Ishikawa (cell line): Measurements from ENCODE around the gene RASAL3.

ENCODE experiments used
- CEBPB ChIP-seq: IDR thresholded peaks from 2 replicates; pipeline ENCODE4 v1.6.1; 2012
- CREB1 ChIP-seq: IDR thresholded peaks from 2 replicates; pipeline ENCODE4 v1.6.1; 2012; ENCODE audit warnings: low read depth
- EGR1 ChIP-seq: IDR thresholded peaks from 2 replicates; pipeline ENCODE4 v1.6.1; 2012
- EP300 ChIP-seq: IDR thresholded peaks from 2 replicates; pipeline ENCODE4 v1.6.1; 2012; ENCODE audit warnings: borderline replicate concordance
- FOXM1 ChIP-seq: IDR thresholded peaks from 2 replicates; pipeline ENCODE4 v1.6.1; 2012; ENCODE audit warnings: low read depth, borderline replicate concordance
- NFIC ChIP-seq: IDR thresholded peaks from 2 replicates; pipeline ENCODE4 v1.6.1; 2012
- RAD21 ChIP-seq: IDR thresholded peaks from 2 replicates; pipeline ENCODE4 v1.6.1; 2012; ENCODE audit warnings: low read depth
- REST ChIP-seq: IDR thresholded peaks from 2 replicates; pipeline ENCODE4 v1.6.1; 2012; ENCODE audit warnings: low read depth, mild to moderate bottlenecking
- TAF1 ChIP-seq: IDR thresholded peaks from 2 replicates; pipeline ENCODE4 v1.6.1; 2012; ENCODE audit warnings: low read depth, mild to moderate bottlenecking
- TCF12 ChIP-seq: IDR thresholded peaks from 2 replicates; pipeline ENCODE4 v1.6.1; 2012; ENCODE audit warnings: low read depth
- TEAD4 ChIP-seq: IDR thresholded peaks from 2 replicates; pipeline ENCODE4 v1.6.1; 2012
- USF1 ChIP-seq: IDR thresholded peaks from 2 replicates; pipeline ENCODE4 v1.6.1; 2012
- YY1 ChIP-seq: IDR thresholded peaks from 2 replicates; pipeline ENCODE4 v1.6.1; 2012; ENCODE audit warnings: low read depth
- ZBTB7A ChIP-seq: IDR thresholded peaks from 2 replicates; pipeline ENCODE4 v1.6.1; 2012; ENCODE audit warnings: low read depth
- TF ChIP-seq, protein P1 (sequence below): IDR thresholded peaks from 2 replicates; pipeline ENCODE4 v1.6.1; 2012

Gene RASAL3

DNA sequence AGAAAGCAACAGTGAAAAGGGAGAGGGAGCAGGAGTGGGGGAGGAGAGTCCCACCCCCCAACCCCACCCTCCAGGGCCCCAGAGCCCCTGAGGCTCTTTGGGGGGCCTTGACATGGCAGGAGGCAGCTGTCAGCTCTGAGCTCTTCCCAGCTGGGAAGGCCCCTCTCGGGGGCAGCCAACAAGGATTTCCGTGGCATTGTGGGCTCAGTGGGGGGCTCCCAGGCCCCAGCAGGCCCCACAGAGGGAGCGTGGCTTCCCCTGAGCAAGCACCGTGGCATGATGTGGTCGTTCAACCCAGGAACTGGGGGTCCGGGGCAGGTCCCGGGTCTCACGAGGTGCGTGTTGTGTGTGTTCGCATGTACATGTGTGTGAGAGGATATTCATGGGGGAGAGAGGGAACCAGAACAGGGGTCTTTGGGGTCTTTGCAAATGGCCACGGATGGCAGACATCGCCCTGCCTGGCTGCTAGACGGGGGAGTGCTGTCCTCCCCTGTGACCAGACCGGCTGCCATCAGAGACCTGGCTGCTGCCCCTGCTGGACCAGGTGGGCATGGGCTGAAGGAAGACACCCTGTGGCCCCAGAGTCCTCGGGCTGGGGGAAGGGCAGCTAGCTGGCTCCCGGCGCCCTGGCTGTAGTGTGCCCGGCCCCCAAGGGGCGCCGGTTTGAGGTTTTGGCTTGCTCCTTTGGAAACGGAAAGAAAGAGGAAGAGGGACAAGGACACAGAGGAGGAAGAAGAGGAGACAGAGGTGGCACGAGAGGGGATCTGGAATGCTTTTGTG lies 41.9 kb downstream of the RASAL3 start:
- TF ChIP-seq YY1: no peak
- TF ChIP-seq, protein P1, sequence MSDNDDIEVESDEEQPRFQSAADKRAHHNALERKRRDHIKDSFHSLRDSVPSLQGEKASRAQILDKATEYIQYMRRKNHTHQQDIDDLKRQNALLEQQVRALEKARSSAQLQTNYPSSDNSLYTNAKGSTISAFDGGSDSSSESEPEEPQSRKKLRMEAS: no peak
- no peak for TF ChIP-seq NFIC
- TF ChIP-seq EP300: no peak
- TF ChIP-seq CREB1: no peak
- TF ChIP-seq ZBTB7A: no peak
- TF ChIP-seq CEBPB: no peak
- TF ChIP-seq RAD21: no peak
- no peak for TF ChIP-seq REST
- no peak for TF ChIP-seq USF1
- no peak for TF ChIP-seq TCF12
- TF ChIP-seq EGR1: no peak
- TF ChIP-seq FOXM1: no peak
- no peak for TF ChIP-seq TEAD4
- TF ChIP-seq TAF1: no peak

DNA sequence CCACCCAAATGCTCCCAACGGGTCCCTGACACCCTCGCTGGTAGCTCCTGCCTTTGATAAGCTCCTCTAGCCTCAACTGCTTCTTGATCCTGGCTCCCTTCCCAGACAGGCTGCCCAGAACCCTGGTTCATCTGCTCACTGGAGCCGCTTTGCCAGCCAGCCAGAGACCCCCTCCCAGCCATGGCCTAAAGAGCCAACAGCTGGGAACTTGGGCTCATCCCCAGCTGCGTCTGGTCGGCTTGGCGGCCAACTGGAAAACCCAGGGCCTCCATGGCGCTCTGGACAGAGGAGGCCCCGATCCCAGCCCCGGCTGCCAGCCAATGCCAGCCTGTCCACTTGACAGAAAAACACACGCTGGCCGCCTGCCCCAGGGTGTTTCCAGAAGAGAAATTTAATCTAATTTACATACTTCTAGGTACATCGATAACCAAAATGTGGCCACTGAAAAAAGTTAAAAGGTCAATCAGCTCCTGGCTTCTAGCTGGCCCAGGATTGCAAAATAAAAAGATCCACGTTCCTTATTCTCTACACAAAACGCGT lies 42.6 kb downstream of the RASAL3 start:
- TF ChIP-seq TEAD4 (no peak), USF1 (no peak), REST (no peak), TCF12 (no peak), EGR1 (no peak), TAF1 (no peak), CREB1 (no peak), NFIC (no peak), RAD21 (no peak), FOXM1 (no peak), EP300 (no peak), ZBTB7A (no peak)

DNA sequence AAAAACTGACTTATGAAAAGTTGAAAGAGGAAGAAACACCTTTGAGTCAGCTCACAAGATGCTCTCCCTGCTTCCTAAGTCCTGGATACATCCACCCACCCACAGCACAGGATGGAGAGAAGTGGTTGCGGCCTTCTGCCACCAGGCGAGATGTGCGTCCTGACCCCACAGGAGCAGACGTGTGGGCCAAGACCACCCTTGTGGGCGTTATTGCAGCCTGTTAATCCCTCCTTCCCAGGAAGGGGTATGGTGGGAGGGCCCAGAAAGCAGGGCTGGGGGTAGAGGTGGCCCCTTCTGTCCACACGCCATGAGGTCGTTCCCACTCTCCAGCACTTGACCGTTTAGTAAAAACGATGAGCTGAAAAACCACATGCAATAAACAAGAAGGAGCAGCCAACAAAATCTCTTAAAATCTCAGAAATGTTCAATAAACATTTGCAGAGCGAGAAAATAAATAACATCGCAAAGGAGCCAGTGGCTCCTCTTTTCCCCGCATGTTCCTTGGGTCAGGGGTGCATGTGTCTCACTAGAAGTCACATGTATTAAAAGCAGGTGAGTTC lies 43.1 kb downstream of the RASAL3 start:
- no peak for TF ChIP-seq REST
- no peak for TF ChIP-seq EGR1
- TF ChIP-seq CREB1: no peak
- no peak for TF ChIP-seq NFIC
- TF ChIP-seq RAD21: no peak
- no peak for TF ChIP-seq CEBPB
- no peak for TF ChIP-seq EP300
- TF ChIP-seq TCF12: no peak
- no peak for TF ChIP-seq FOXM1
- no peak for TF ChIP-seq TEAD4

DNA sequence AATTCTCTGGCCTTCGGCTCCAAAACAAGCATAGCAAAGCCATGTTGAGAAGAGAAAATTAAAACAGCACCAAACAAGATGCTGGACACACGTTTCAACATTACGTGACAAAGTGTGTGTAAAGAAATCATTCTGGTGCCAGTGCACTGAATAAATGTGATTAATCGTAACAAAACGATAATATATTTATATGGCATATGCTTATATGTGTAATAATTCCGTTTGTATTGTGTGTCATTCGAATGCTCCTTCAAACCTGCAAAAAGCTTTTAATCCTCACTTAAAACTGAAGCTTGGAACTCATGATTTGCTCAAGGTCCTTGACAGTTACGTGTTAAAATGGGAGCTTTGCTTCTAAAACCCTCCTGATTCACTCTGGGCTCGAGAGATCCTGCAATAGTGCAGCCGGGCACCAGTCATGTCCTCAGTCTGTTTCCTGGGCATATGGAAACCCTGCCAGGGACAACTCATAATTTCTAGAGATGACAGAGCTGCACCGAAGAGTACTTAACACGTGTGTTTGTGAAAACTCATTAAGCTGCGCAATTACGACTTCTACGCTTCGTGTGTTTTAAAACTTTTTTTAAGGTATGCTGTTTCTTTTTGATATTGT lies 44.8 kb downstream of the RASAL3 start:
- TF ChIP-seq RAD21 (no peak), NFIC (no peak), TAF1 (no peak), TCF12 (no peak), CEBPB (no peak), TEAD4 (no peak), ZBTB7A (no peak), FOXM1 (no peak), YY1 (no peak), REST (no peak), EP300 (no peak), CREB1 (no peak), USF1 (no peak), EGR1 (no peak)
- TF ChIP-seq, protein P1: no peak
